GM12891 (cell line): ENCODE data around the gene SORCS1.

Experiments used
- POLR2A ChIP-seq: IDR thresholded peaks from 2 replicates; pipeline ENCODE4 v1.6.1; 2011; ENCODE audit warnings: low read depth, low read length, control low read depth
- POLR2AphosphoS5 ChIP-seq: IDR thresholded peaks from 2 replicates; pipeline ENCODE4 v1.6.1; 2011; ENCODE audit warnings: low read depth, low read length, control low read depth
- TAF1 ChIP-seq: IDR thresholded peaks from 2 replicates; pipeline ENCODE4 v1.6.1; 2011; ENCODE audit warnings: low read depth, low read length, control low read depth

GRCh38 chr10:106592396-106592795 lies 572.1 kb downstream of the SORCS1 start:
- no peak for TF ChIP-seq TAF1
- no peak for TF ChIP-seq POLR2A
- no peak for TF ChIP-seq POLR2AphosphoS5
